Cardiac fibroblast (primary cell): ENCODE data around the gene APEH.

ENCODE experiments used
- DNase-seq, 2 donors: peaks; one replicate each; pipeline versions ENCODE4 v3.0.0 to v3.0.0-alpha.2; 2010; ENCODE audit warnings: low read depth in 2 of 2
- H3K4me3 ChIP-seq, 2 donors: replicated peaks in 1 of 2; 1 replicate in 1 of 2; 2 replicates in 1 of 2; pipeline ENCODE4 v1.5.1; 2011; ENCODE audit warnings: low read depth in 2 of 2, low read length in 2 of 2, mild to moderate bottlenecking in 2 of 2, moderate library complexity in 1 of 2
- CTCF ChIP-seq: IDR thresholded peaks from one replicate; pipeline ENCODE4 v1.5.1; 2011; ENCODE audit warnings: low read depth, mild to moderate bottlenecking, low read length, inconsistent platforms

APEH gene

DNA sequence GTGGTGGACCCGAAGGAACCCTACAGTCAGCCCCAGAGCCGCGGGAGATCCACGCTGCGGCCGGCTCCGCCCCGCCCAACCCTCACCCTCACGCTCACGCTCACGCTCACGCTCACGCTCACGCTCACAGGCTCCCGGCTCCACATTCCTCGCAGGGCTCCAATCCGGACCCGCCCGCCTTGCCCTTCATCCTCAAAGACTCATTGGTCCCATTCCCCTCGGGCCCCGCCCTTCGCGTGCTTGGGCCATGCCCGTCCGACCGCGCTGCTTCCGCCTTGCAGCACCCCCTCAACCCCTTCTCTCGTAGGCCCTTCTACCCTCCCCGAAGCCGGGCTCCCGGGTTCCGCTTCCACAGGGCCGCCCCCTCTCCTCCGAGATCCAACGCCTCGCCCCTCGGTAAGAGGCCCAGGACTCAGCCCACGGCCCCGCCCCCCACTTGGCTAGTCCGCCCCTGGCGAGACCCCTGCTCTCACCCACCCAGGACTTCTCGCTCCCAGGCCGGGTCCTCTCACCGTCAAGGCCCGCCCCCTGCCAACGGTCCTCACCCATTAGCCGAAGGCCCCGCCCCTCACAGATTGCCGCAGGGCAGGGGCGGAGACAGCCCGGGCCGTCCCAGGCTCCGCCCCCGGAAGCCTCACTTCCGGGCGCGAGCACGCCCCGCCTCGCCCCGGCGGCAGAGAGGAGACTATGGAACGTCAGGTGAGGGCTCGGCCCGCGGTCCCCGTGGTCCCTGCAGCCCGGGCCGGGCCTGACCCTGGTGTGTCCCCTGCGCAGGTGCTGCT is at the start of gene APEH:
TSS of gene APEH (plus strand) at position 637 of the 782 bp plus-strand sequence. CDS start at position 688, 51 bp downstream.
- TF ChIP-seq CTCF = no peak
- peak within 1 kb of the TSS; percentile 76 to 88 for H3K4me3 ChIP-seq
- DNase-seq = peak; percentile 98

GRCh38 chr3:49625071-49625470 is 49.1 kb upstream of the APEH start:
- TF ChIP-seq CTCF = no peak
- no peak for DNase-seq
- H3K4me3 ChIP-seq = no peak overlapping the region

DNA sequence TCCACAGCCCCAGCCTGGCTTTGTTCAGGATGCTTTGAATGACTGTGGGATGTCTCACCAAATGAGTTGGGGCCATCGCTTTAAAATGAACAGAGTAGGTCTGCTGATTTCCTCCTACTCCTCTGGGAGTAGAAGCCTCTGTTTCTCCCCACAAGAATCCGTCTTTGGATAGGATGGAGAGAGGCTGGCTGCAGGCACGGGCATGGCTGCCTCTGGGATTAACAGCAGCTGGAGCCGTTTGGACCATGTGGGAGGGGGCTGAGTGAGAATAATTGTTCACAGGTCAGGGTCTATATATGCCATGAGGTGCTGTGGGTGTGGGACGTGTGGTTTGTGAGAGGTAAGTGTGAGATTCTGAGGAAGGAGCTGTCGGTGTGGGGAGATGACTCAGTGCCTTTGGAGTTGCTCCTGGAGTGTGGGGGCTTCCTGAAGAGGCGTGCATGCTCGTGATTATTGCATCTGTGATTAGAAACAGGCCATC is 48.0 kb upstream of the APEH start:
- DNase-seq = no peak
- no peak overlapping the region for H3K4me3 ChIP-seq
- no peak for TF ChIP-seq CTCF

DNA sequence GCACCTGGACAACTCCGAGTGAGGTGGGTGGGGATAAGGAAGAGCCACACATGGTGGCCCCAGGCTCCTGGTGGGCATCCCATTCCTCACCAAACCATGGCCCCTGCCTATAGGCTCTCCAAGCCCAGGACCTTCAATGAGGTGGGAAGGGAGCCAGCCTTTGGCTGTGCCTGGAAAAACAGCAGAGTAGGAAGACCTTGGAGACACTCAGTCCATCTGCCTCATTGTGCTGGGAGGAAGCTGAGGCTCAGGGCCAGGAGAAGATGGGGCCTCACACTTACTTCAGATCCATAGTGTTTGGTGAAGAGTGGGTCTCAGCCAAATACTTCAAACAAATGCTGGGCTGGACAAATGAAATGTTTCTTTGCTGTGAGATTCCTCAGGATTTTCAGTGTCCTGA is 47.4 kb upstream of the APEH start:
- TF ChIP-seq CTCF = no peak
- no peak overlapping the region for H3K4me3 ChIP-seq
- no peak for DNase-seq

- TF ChIP-seq CTCF = no peak
- H3K4me3 ChIP-seq = no peak overlapping the region
- no peak for DNase-seq
Observed at GRCh38 chr3:49627634-49628033, 46.5 kb upstream of the APEH start.

DNA sequence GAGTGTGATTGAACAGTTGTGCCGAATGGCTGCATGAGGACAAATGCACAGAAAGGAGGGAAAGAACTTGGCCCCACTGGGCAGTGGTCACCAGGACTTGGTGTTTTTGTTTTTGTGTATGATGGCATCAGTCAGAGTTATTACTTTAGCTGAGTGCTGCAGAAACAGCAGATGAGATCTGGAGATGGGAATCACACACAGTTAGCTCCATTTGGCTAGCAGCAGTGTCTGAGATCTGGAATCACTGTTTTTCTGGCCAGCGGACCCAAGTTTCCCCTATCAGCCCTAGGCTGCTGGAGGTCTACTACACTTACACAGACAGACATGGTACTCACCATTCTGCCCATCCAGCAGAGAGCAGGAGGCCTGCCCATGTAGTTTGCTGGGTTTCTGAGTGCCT is 45.9 kb upstream of the APEH start:
- TF ChIP-seq CTCF = no peak
- H3K4me3 ChIP-seq = no peak overlapping the region
- DNase-seq = no peak
